Epithelial cell of esophagus (primary cell): ENCODE results near the gene TSSK6.

Source experiments
- DNase-seq: peaks from one replicate; pipeline ENCODE4 v3.0.0; 2010; ENCODE audit warnings: low read depth
- H3K4me3 ChIP-seq: 2 replicates; pipeline ENCODE4 v1.5.1; 2011; ENCODE audit warnings: mild to moderate bottlenecking, low read length, control low read depth
- TF ChIP-seq, protein P1 (sequence below): IDR thresholded peaks from 2 replicates; pipeline ENCODE4 v1.5.1; 2011; ENCODE audit warnings: low read depth, mild to moderate bottlenecking, low read length, control low read depth, inconsistent platforms; ENCODE audit not compliant: insufficient read depth; ENCODE audit errors: missing control alignments

TSSK6 gene

DNA sequence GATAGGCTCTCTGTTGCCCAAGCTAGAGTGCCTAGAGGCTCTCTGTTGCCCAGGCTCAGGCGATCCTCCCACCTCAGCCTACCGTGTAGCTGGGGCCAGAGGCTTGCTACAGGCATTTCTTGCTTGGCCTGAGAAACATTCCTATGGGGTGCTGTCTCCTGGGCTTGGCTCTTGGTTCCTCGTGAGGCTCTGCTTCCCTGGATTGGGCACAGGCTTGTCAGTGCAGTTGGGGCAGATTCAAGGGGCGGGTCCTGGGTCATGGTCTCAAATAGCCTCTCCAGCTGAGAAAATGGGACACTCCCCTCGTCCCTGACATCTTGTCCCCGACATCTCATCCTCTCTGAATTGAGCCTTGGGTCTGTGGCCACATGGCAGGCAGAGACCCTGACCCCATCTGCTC lies 4.9 kb downstream of the TSSK6 start:
- H3K4me3 ChIP-seq, result no peak overlapping the region
- TF ChIP-seq, protein P1, sequence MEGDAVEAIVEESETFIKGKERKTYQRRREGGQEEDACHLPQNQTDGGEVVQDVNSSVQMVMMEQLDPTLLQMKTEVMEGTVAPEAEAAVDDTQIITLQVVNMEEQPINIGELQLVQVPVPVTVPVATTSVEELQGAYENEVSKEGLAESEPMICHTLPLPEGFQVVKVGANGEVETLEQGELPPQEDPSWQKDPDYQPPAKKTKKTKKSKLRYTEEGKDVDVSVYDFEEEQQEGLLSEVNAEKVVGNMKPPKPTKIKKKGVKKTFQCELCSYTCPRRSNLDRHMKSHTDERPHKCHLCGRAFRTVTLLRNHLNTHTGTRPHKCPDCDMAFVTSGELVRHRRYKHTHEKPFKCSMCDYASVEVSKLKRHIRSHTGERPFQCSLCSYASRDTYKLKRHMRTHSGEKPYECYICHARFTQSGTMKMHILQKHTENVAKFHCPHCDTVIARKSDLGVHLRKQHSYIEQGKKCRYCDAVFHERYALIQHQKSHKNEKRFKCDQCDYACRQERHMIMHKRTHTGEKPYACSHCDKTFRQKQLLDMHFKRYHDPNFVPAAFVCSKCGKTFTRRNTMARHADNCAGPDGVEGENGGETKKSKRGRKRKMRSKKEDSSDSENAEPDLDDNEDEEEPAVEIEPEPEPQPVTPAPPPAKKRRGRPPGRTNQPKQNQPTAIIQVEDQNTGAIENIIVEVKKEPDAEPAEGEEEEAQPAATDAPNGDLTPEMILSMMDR, result no peak
- peak; percentile 67 for DNase-seq

DNA sequence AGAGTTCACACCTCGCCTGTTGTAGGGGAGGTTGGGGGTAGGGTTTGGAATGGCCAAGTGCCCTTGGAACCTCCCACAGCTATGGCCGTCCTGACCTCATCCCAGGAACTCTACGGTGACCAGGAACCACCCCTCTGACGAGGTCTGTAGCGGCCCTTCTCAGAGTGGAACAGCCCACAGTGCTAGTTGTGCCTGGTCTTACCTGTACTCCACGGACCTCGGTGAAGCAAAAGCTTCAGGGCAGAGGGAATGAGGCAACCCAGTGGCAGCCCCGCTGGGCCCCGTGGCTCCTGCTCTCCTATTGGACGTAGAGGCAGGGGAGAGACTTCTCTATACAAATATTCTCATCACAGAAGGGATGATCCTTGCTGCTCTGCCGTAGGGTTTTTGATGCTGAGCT lies 7.1 kb downstream of the TSSK6 start:
- no peak for DNase-seq
- TF ChIP-seq, protein P1, result no peak

DNA sequence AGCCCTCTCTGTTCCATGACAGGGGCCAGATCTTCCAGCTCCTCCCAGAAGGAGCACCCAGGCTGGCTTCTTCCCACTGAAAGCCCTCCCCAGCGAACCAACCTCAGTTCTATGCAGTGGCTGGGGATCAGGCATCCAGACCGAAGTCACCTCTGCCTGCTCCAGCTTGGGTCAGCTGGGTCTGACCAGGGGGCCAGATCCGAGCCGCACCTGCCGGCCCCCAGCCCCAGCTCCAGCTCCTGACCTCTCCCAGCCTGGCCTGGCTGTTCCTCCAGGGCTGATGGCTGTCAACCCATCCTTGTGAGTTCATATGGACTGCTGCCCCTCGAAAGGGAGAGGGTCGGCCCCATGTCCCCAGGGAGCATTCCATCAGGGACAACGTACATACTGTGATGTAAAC lies 8.0 kb downstream of the TSSK6 start:
- no peak for DNase-seq
- H3K4me3 ChIP-seq, result no peak overlapping the region
- TF ChIP-seq, protein P1, result no peak

More for the DNA sequence above, 7.1 kb downstream of the TSSK6 start:
- no peak overlapping the region for H3K4me3 ChIP-seq

DNA sequence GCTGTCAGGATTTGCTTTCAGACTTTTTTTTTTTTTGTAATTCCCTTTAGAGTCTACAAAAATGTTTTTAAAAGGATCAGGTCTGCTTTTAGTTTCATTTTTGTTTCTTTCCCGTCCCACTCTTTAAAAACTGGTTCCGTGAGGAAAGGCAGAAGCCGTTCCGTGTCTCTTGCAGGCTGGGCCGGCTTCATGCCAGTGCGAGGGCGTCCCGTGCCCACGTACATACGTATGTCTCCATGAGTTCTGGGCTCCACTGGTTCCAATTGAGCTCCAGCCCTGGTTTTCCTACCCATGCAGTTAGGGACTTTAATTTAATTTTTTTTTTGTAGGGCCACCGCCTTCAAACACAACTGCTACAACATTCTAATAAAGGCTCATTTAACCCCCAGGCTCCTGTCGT lies 8.8 kb downstream of the TSSK6 start:
- DNase-seq, result no peak
- TF ChIP-seq, protein P1, result no peak
- H3K4me3 ChIP-seq, result no peak overlapping the region

DNA sequence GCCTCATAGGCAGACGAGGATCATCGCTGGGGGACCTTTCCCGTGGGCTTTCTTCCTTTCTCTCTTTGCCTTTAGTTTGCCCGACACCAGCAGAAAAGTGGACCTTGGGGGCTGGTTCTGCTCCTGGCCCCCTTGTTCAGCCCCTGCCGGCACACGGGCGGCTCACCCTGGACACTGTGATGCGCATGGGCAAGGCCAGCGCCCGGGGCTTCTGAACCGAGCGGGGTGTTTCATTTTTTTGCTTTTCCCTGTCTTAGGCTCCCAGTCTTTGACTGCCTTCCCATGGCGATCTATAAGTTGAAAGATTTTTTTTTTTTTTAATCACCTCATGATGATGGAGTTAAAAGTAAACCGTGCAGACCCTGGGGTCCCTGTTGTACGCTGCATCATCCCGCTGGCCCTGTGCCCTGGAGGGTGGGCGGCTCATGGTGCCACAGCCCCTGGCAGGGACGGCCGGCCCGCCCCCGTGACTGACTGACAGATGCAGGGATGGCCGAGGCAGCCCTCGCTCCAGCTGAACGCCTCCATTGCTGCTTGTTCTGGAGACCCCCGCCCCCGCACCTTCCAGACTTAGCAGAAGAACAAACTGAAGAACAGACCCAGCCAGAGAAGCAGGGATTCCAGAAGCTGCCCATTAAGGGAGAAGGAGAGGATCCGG lies 9.6 kb downstream of the TSSK6 start:
- DNase-seq, result no peak
- TF ChIP-seq, protein P1, result no peak
- H3K4me3 ChIP-seq, result no peak overlapping the region

DNA sequence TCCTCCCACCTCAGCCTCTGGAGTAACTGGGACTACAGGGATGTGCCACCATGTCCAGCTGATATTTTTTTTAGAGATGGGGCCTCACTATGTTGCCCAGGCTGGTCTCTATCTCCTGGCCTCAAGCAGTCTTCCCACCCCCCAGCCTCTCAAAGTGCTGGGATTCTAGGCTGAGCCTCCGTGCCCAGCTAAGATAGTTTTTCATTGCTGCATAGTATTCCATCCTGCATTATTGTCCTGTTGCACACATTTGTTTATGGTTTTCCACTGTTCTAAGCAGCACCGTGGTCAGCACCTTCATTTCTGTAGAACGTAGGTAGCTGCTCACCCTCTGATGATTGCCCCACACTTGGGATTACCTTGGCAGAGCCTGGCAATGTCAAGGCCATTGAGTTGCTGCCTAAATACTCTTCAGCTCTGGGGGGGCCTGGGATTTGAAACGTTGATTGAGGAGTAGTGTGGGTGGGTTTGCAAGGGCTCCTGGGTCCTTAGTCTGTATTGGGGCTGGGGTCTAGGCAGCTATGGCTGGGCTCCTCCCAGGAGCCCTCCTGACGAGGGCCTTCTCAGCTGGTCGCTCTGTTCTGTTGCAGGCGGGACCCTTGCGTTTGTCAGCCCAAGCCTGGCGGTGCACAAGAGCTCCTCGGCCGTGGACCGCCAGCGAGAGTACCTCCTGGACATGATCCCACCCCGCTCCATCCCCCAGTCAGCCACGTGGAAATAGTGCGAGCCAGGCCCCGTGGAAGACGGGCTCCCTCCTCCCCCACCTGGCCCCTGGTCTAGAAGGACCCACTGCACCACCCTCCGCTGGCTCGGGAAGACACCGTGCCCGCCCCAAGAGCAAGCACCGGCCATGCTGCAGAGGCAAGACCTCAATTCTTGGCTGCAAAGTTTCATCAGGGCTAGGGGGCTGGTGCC lies 10.3 kb downstream of the TSSK6 start:
- no peak overlapping the region for H3K4me3 ChIP-seq
- DNase-seq, result no peak
- TF ChIP-seq, protein P1, result no peak
